Measurements from ENCODE around the gene TRPC3.

- TF ChIP-seq, protein P1, sequence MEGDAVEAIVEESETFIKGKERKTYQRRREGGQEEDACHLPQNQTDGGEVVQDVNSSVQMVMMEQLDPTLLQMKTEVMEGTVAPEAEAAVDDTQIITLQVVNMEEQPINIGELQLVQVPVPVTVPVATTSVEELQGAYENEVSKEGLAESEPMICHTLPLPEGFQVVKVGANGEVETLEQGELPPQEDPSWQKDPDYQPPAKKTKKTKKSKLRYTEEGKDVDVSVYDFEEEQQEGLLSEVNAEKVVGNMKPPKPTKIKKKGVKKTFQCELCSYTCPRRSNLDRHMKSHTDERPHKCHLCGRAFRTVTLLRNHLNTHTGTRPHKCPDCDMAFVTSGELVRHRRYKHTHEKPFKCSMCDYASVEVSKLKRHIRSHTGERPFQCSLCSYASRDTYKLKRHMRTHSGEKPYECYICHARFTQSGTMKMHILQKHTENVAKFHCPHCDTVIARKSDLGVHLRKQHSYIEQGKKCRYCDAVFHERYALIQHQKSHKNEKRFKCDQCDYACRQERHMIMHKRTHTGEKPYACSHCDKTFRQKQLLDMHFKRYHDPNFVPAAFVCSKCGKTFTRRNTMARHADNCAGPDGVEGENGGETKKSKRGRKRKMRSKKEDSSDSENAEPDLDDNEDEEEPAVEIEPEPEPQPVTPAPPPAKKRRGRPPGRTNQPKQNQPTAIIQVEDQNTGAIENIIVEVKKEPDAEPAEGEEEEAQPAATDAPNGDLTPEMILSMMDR (conservative IDR thresholded peaks at IDR 0.05 in 1 of 2, IDR thresholded peaks at IDR 0.05 in 1 of 2; ENCODE audit: low read depth in 1 of 2, low read length in 2 of 2) = no peak
- no peak for TF ChIP-seq EZH2 (IDR thresholded peaks at IDR 0.05; ENCODE audit: low read length, missing control alignments)
Measured at GRCh38 chr4:121957266-121957665, 5.4 kb upstream of the TRPC3 start.
